A549 (cell line): ENCODE measurements around the gene RAPGEF4.

ENCODE experiments used
- CTCF ChIP-seq: fragments of >200 bp; sonication (Bioruptor Twin); formaldehyde crosslinking; IDR thresholded peaks from 3 replicates; pipeline ENCODE4 v1.5.1; 2016
- EP300 ChIP-seq, 2 experiments: fragments of >200 bp; sonication (Bioruptor Twin); formaldehyde crosslinking; IDR thresholded peaks; 2 replicates in 1 of 2; 3 replicates in 1 of 2; pipeline ENCODE4 v1.6.1; 2016 to 2017
- NFE2L2 ChIP-seq: fragments of 150-350 bp; conservative IDR thresholded peaks from 2 replicates; pipeline ENCODE4 v1.6.1; 2014; ENCODE audit warnings: low read length
- NR3C1 ChIP-seq: fragments of >200 bp; sonication (Bioruptor Twin); formaldehyde crosslinking; IDR thresholded peaks from 3 replicates; pipeline ENCODE4 v1.6.1; 2017
- POLR2A ChIP-seq: IDR thresholded peaks from 2 replicates; pipeline ENCODE4 v1.6.1; 2012; ENCODE audit warnings: mild to moderate bottlenecking, low read length
- SMC3 ChIP-seq: fragments of >200 bp; sonication (Bioruptor Twin); formaldehyde crosslinking; IDR thresholded peaks from 3 replicates; pipeline ENCODE4 v1.6.1; 2018; ENCODE audit warnings: inconsistent platforms
- SREBF2 ChIP-seq: fragments of 450-650 bp; IDR thresholded peaks from 2 replicates; pipeline ENCODE4 v1.6.1; 2014; ENCODE audit warnings: mild to moderate bottlenecking, moderate library complexity
- TP53 ChIP-seq: fragments of 250-450 bp; sonication (Bioruptor Pico); IDR thresholded peaks from 2 replicates; pipeline ENCODE4 v1.5.0; 2021; ENCODE audit warnings: mild to moderate bottlenecking, moderate library complexity

GRCh38 chr2:172751564-172751963 lies 15.9 kb downstream of the RAPGEF4 start:
- TF ChIP-seq EP300 (IDR thresholded peaks at IDR 0.05) (no peak), CTCF (no peak), SMC3 (no peak), POLR2A (no peak), TP53 (CRISPR knock-in tag) (no peak), NFE2L2 (no peak), SREBF2 (no peak), NR3C1 (no peak)
